Duodenal mucosa (tissue), 2 donors: ENCODE data around the gene MRPL12.

ENCODE experiments used
- H3K27ac ChIP-seq: one replicate; pipeline ENCODE4 v1.7.0; 2013; ENCODE audit warnings: low read depth, low read length
- H3K27me3 ChIP-seq, 2 donors: one replicate each; pipeline ENCODE4 v1.7.0; 2013; ENCODE audit warnings: low read length in 2 of 2, control low read depth in 1 of 2; ENCODE audit not compliant: insufficient read depth in 2 of 2, control insufficient read depth in 1 of 2
- H3K36me3 ChIP-seq, 2 donors: one replicate each; pipeline ENCODE4 v1.7.0; 2013; ENCODE audit warnings: low read length in 2 of 2, control low read depth in 1 of 2; ENCODE audit not compliant: insufficient read depth in 2 of 2, control insufficient read depth in 1 of 2
- H3K4me1 ChIP-seq, 2 donors: one replicate each; pipeline ENCODE4 v1.7.0; 2013; ENCODE audit warnings: low read length in 2 of 2, control low read depth in 1 of 2; ENCODE audit not compliant: insufficient read depth in 2 of 2, control insufficient read depth in 1 of 2
- H3K4me3 ChIP-seq, 2 donors: one replicate each; pipeline ENCODE4 v1.7.0; 2013; ENCODE audit warnings: low read length in 2 of 2, low read depth in 1 of 2
- H3K9ac ChIP-seq, 2 donors: one replicate each; pipeline ENCODE4 v1.7.0; 2013; ENCODE audit warnings: low read length in 2 of 2, low read depth in 1 of 2
- H3K9me3 ChIP-seq, 2 donors: one replicate each; pipeline ENCODE4 v1.7.0; 2013; ENCODE audit warnings: low read length in 2 of 2, control low read depth in 1 of 2; ENCODE audit not compliant: control insufficient read depth in 1 of 2

The MRPL12 gene

GRCh38 chr17:81716674-81716996 lies 13.5 kb downstream of the MRPL12 start:
- H3K27ac ChIP-seq: no peak overlapping the region
- H3K4me1 ChIP-seq: peaks cover 12 to 25% of the 10 kb centered on the region in 2 donors
- H3K9ac ChIP-seq: no peak overlapping the region
- peaks cover 4 to 11% of the 10 kb centered on the region in 2 donors for H3K36me3 ChIP-seq
- no peaks in the 10 kb centered on the region for H3K9me3 ChIP-seq
- no peaks in the 10 kb centered on the region for H3K27me3 ChIP-seq
- H3K4me3 ChIP-seq: no peak overlapping the region

- H3K4me1 ChIP-seq: peaks cover 18 to 30% of the 10 kb centered on the region in 2 donors
- no peaks in the 10 kb centered on the region for H3K9me3 ChIP-seq
- H3K4me3 ChIP-seq: no peak overlapping the region
- H3K27ac ChIP-seq: no peak overlapping the region
- no peaks in the 10 kb centered on the region for H3K27me3 ChIP-seq
- H3K9ac ChIP-seq: no peak overlapping the region
- peaks cover 4 to 11% of the 10 kb centered on the region in 2 donors for H3K36me3 ChIP-seq
Observed at GRCh38 chr17:81717049-81717765, 14.0 kb downstream of the MRPL12 start.

- H3K27me3 ChIP-seq: no peaks in the 10 kb centered on the region
- peaks cover 4 to 11% of the 10 kb centered on the region in 2 donors for H3K36me3 ChIP-seq
- no peak overlapping the region for H3K9ac ChIP-seq
- H3K9me3 ChIP-seq: no peaks in the 10 kb centered on the region
- no peak overlapping the region for H3K27ac ChIP-seq
- H3K4me3 ChIP-seq: no peak overlapping the region
- peaks cover 20 to 34% of the 10 kb centered on the region in 2 donors for H3K4me1 ChIP-seq
Observed at GRCh38 chr17:81717766-81718089, 14.6 kb downstream of the MRPL12 start.

- Histone ChIP-seq H3K27ac (no peak overlapping the region), H3K9ac (no peak overlapping the region), H3K36me3 (peaks cover 4 to 11% of the 10 kb centered on the region in 2 donors), H3K4me1 (peaks cover 24% of the 10 kb centered on the region in 2 donors), H3K4me3 (no peak overlapping the region), H3K9me3 (no peaks in the 10 kb centered on the region), H3K27me3 (no peaks in the 10 kb centered on the region)
Observed at GRCh38 chr17:81719410-81720266, 16.5 kb downstream of the MRPL12 start.

GRCh38 chr17:81720267-81721071 lies 17.3 kb downstream of the MRPL12 start:
- H3K27ac ChIP-seq: no peak overlapping the region
- no peaks in the 10 kb centered on the region for H3K9me3 ChIP-seq
- no peaks in the 10 kb centered on the region for H3K27me3 ChIP-seq
- no peak overlapping the region for H3K9ac ChIP-seq
- peaks cover 22 to 24% of the 10 kb centered on the region in 2 donors for H3K4me1 ChIP-seq
- no peak overlapping the region for H3K4me3 ChIP-seq
- H3K36me3 ChIP-seq: peaks cover 0 to 11% of the 10 kb centered on the region in 2 donors

- peaks cover 0 to 8% of the 10 kb centered on the region in 2 donors for H3K36me3 ChIP-seq
- peak overlapping the region in 1 of 2 donors; percentile 45 for H3K9ac ChIP-seq
- peaks cover 24 to 26% of the 10 kb centered on the region in 2 donors for H3K4me1 ChIP-seq
- H3K27me3 ChIP-seq: no peaks in the 10 kb centered on the region
- H3K27ac ChIP-seq: peak overlapping the region; percentile 6
- H3K9me3 ChIP-seq: no peaks in the 10 kb centered on the region
- H3K4me3 ChIP-seq: no peak overlapping the region
Observed at GRCh38 chr17:81722184-81723120, 19.3 kb downstream of the MRPL12 start.

- H3K4me1 ChIP-seq: peaks cover 24 to 29% of the 10 kb centered on the region in 2 donors
- H3K36me3 ChIP-seq: peaks cover 0 to 3% of the 10 kb centered on the region in 2 donors
- no peaks in the 10 kb centered on the region for H3K9me3 ChIP-seq
- no peak overlapping the region for H3K4me3 ChIP-seq
- H3K27me3 ChIP-seq: no peaks in the 10 kb centered on the region
- H3K27ac ChIP-seq: no peak overlapping the region
- H3K9ac ChIP-seq: peak overlapping the region in 1 of 2 donors; percentile 20
Observed at GRCh38 chr17:81723651-81724209, 20.6 kb downstream of the MRPL12 start.

- H3K36me3 ChIP-seq: no peaks in the 10 kb centered on the region
- H3K4me3 ChIP-seq: no peak overlapping the region
- H3K4me1 ChIP-seq: peaks cover 24 to 29% of the 10 kb centered on the region in 2 donors
- no peak overlapping the region for H3K9ac ChIP-seq
- H3K27me3 ChIP-seq: no peaks in the 10 kb centered on the region
- H3K27ac ChIP-seq: no peak overlapping the region
- no peaks in the 10 kb centered on the region for H3K9me3 ChIP-seq
Observed at GRCh38 chr17:81725439-81725838, 22.3 kb downstream of the MRPL12 start.

GRCh38 chr17:81726004-81726403 lies 22.8 kb downstream of the MRPL12 start:
- no peaks in the 10 kb centered on the region for H3K36me3 ChIP-seq
- H3K4me1 ChIP-seq: peaks cover 24 to 29% of the 10 kb centered on the region in 2 donors
- no peak overlapping the region for H3K9ac ChIP-seq
- no peak overlapping the region for H3K27ac ChIP-seq
- no peaks in the 10 kb centered on the region for H3K9me3 ChIP-seq
- H3K27me3 ChIP-seq: no peaks in the 10 kb centered on the region
- H3K4me3 ChIP-seq: no peak overlapping the region
